GM23338 (cell line): ENCODE data around the gene AGBL4. TPM values are rescaled to one million over a fixed set of nuclear protein-coding genes. Genes with fewer than 3 reads are reported as not detected.

Experiments used
- ATAC-seq: fragments of 200-7000 bp; cut with Tn5 transposase; 3 replicates; pipeline ENCODE4 v1.9.1; 2020
- DNase-seq: peaks from one replicate; pipeline ENCODE4 v3.0.0-alpha.2; 2015; ENCODE audit warnings: low spot score
- H2AFZ ChIP-seq: fragments of 200-600 bp; sonication (generic); 2 replicates; pipeline ENCODE4 v1.8.0; 2016; ENCODE audit warnings: antibody characterized with exemption, mild to moderate bottlenecking, moderate library complexity
- H3F3A ChIP-seq: fragments of 200-600 bp; sonication (generic); replicated peaks from 2 replicates; pipeline ENCODE4 v1.8.0; 2017; ENCODE audit warnings: antibody characterized with exemption, mixed run types, low read depth
- H3K27ac ChIP-seq: fragments of 200-600 bp; sonication (generic); 2 replicates; pipeline ENCODE4 v1.6.1; 2016; ENCODE audit warnings: low read depth
- H3K27me3 ChIP-seq: fragments of 200-600 bp; sonication (generic); 2 replicates; pipeline ENCODE4 v1.8.0; 2016; ENCODE audit warnings: mild to moderate bottlenecking, mixed run types, moderate library complexity; ENCODE audit not compliant: insufficient read depth
- H3K36me3 ChIP-seq: fragments of 200-600 bp; sonication (generic); 2 replicates; pipeline ENCODE4 v1.8.0; 2016; ENCODE audit warnings: mild to moderate bottlenecking; ENCODE audit not compliant: insufficient read depth
- H3K4me1 ChIP-seq: fragments of 200-600 bp; sonication (generic); 2 replicates; pipeline ENCODE4 v1.8.0; 2016; ENCODE audit warnings: mild to moderate bottlenecking, moderate library complexity; ENCODE audit not compliant: insufficient read depth
- H3K4me2 ChIP-seq: fragments of 200-600 bp; sonication (generic); 2 replicates; pipeline ENCODE4 v1.7.1; 2017; ENCODE audit warnings: mixed run types
- H3K4me3 ChIP-seq: fragments of 200-600 bp; sonication (generic); 2 replicates; pipeline ENCODE4 v1.6.1; 2016; ENCODE audit warnings: mixed run types
- H3K79me2 ChIP-seq: fragments of 200-600 bp; sonication (generic); replicated peaks from 2 replicates; pipeline ENCODE4 v1.8.0; 2017; ENCODE audit warnings: mild to moderate bottlenecking; ENCODE audit not compliant: insufficient read depth
- H3K9me2 ChIP-seq: fragments of 200-600 bp; sonication (generic); 2 replicates; pipeline ENCODE4 v1.8.0; 2017; ENCODE audit not compliant: insufficient read depth
- H4K20me1 ChIP-seq: fragments of 200-600 bp; sonication (generic); replicated peaks from 2 replicates; pipeline ENCODE4 v1.8.0; 2017; ENCODE audit warnings: mild to moderate bottlenecking; ENCODE audit not compliant: insufficient read depth
- H3K27ac Mint-ChIP-seq: 2 replicates; pipeline ENCODE4 v1.8.0; 2020; ENCODE audit warnings: inconsistent platforms, mild to moderate bottlenecking, moderate library complexity, mixed read lengths
- H3K27me3 Mint-ChIP-seq: 3 replicates; pipeline ENCODE4 v1.8.0; 2022; ENCODE audit warnings: low read depth, mild to moderate bottlenecking, moderate library complexity, mixed read lengths, inconsistent platforms; ENCODE audit not compliant: insufficient read depth, poor library complexity
- H3K36me3 Mint-ChIP-seq: 3 replicates; pipeline ENCODE4 v1.8.0; 2021; ENCODE audit warnings: low read depth, mild to moderate bottlenecking, inconsistent platforms, moderate library complexity, mixed read lengths
- H3K4me1 Mint-ChIP-seq: 3 replicates; pipeline ENCODE4 v1.8.0; 2020; ENCODE audit warnings: mild to moderate bottlenecking, inconsistent platforms, mixed read lengths
- H3K4me3 Mint-ChIP-seq: 3 replicates; pipeline ENCODE4 v1.8.0; 2021; ENCODE audit warnings: moderate library complexity, mild to moderate bottlenecking, inconsistent platforms, mixed read lengths
- H3K9me3 Mint-ChIP-seq: 3 replicates; pipeline ENCODE4 v1.8.0; 2020; ENCODE audit warnings: moderate library complexity, mild to moderate bottlenecking, inconsistent platforms, mixed read lengths
- CREB1 ChIP-seq: fragments of 250-450 bp; sonication (Bioruptor Pico); IDR thresholded peaks from 2 replicates; pipeline ENCODE4 v1.5.0; 2020; ENCODE audit warnings: low read depth, mild to moderate bottlenecking, moderate library complexity
- CTCF ChIP-seq, 2 experiments: fragments of 200-600 bp in 1 of 2; sonication (generic) in 1 of 2; conservative IDR thresholded peaks; 2 replicates each; pipeline versions ENCODE4 v1.5.1 to v1.6.1; 2016 to 2017; ENCODE audit warnings: antibody characterized with exemption in 2 of 2, low read depth in 2 of 2, mild to moderate bottlenecking in 2 of 2, moderate library complexity in 1 of 2
- ETS1 ChIP-seq: IDR thresholded peaks from 2 replicates; pipeline ENCODE4 v1.6.1; 2016; ENCODE audit warnings: antibody characterized with exemption
- EZH2 ChIP-seq: fragments of 200-600 bp; sonication (generic); IDR thresholded peaks from one replicate; pipeline ENCODE4 v1.8.0; 2017; ENCODE audit warnings: antibody characterized with exemption, mild to moderate bottlenecking, low read depth; ENCODE audit not compliant: unreplicated experiment
- EZH2phosphoT487 ChIP-seq: fragments of 200-600 bp; sonication (generic); IDR thresholded peaks from one replicate; pipeline ENCODE4 v1.8.1; 2018; ENCODE audit warnings: antibody characterized with exemption; ENCODE audit not compliant: unreplicated experiment
- JUNB ChIP-seq: IDR thresholded peaks from one replicate; pipeline ENCODE4 v1.6.1; 2016; ENCODE audit warnings: antibody characterized with exemption; ENCODE audit not compliant: unreplicated experiment
- NANOG ChIP-seq: IDR thresholded peaks from 2 replicates; pipeline ENCODE4 v1.6.1; 2016; ENCODE audit warnings: antibody characterized with exemption, borderline replicate concordance
- POLR2AphosphoS5 ChIP-seq: IDR thresholded peaks from 2 replicates; pipeline ENCODE4 v1.6.1; 2016; ENCODE audit warnings: antibody characterized with exemption, low read depth
- REST ChIP-seq: IDR thresholded peaks from one replicate; pipeline ENCODE4 v1.6.1; 2018; ENCODE audit warnings: antibody characterized with exemption; ENCODE audit not compliant: unreplicated experiment
- STAT1 ChIP-seq: IDR thresholded peaks from one replicate; pipeline ENCODE4 v1.6.1; 2016; ENCODE audit warnings: antibody characterized with exemption; ENCODE audit not compliant: unreplicated experiment
- ZNF114 ChIP-seq: fragments of 250-450 bp; sonication (Bioruptor Pico); IDR thresholded peaks from 2 replicates; pipeline ENCODE4 v1.5.0; 2020; ENCODE audit warnings: mild to moderate bottlenecking, moderate library complexity
- ZNF331 ChIP-seq: fragments of 250-450 bp; sonication (Bioruptor Pico); IDR thresholded peaks from 2 replicates; pipeline ENCODE4 v1.5.0; 2020; ENCODE audit warnings: low read depth, mild to moderate bottlenecking, moderate library complexity
- ZNF462 ChIP-seq: fragments of 250-450 bp; sonication (Bioruptor Pico); IDR thresholded peaks from 2 replicates; pipeline ENCODE4 v1.5.0; 2020; ENCODE audit warnings: mild to moderate bottlenecking, moderate library complexity
- polyA plus RNA-seq: library from polyadenylated mRNA; unstranded; fragments of >200 nt; fragmentation: Nextera tagmentation; extraction: Ambion mirVana; gene quantifications from 2 replicates; pipeline ENCODE4 v1.2.1, GENCODE V29; 2016
- total RNA-seq: library from RNA; depleted of rRNA; stranded (reverse); fragments of >200 nt; shearing (Covaris generic); gene quantifications from 2 replicates; pipeline ENCODE4 v1.2.3, GENCODE V29; 2014

Gene AGBL4
- total and polyA plus RNA-seq, 2 experiments from 2014 or later: 0.91 to 1.5 TPM

GRCh38 chr1:49208712-49209111 lies 815.0 kb downstream of the AGBL4 start:
- no peak overlapping the region for H3K4me3 ChIP-seq
- H3K27ac ChIP-seq: no peak overlapping the region
- Mint-ChIP-seq H3K9me3 (peaks cover 90% of the 10 kb centered on the region), H3K27ac (no peak overlapping the region), H3K4me1 (no peaks in the 10 kb centered on the region), H3K4me3 (no peak overlapping the region), H3K27me3 (no peaks in the 10 kb centered on the region), H3K36me3 (peaks cover 2% of the 10 kb centered on the region; the same call in 2 of the 3 replicates)
- H3F3A ChIP-seq: no peaks in the 10 kb centered on the region
- no peak overlapping the region for H2AFZ ChIP-seq
- no peak overlapping the region for H3K4me2 ChIP-seq
- no peaks in the 10 kb centered on the region for H3K4me1 ChIP-seq
- DNase-seq: no peak
- TF ChIP-seq REST (no peak), EZH2phosphoT487 (no peak), ZNF462 (CRISPR knock-in tag) (no peak), CTCF (conservative IDR thresholded peaks at IDR 0.05; ENCODE audit: low read depth in 2 of 2) (no peak), JUNB (no peak), ZNF331 (CRISPR knock-in tag) (no peak), POLR2AphosphoS5 (no peak), EZH2 (no peak), CREB1 (no peak), ZNF114 (CRISPR knock-in tag) (no peak), STAT1 (no peak), NANOG (no peak), ETS1 (no peak)
- no peaks in the 10 kb centered on the region for H3K27me3 ChIP-seq
- no peaks in the 10 kb centered on the region for H3K9me2 ChIP-seq
- H3K36me3 ChIP-seq: no peaks in the 10 kb centered on the region
- no peaks in the 10 kb centered on the region; the same call in 1 of the 2 replicates for H4K20me1 ChIP-seq
- H3K79me2 ChIP-seq: no peaks in the 10 kb centered on the region
- no peak for ATAC-seq
